ENCODE data around the gene EPS8.
A peak's percentile ranks its signal among the peaks of the same experiment; 100 is the strongest.

EPS8 gene

GRCh38 chr12:15589328-15590032 is 199.7 kb downstream of the EPS8 start:
- DNase-seq, result no peak
- H3K27me3 ChIP-seq (replicated peaks; ENCODE audit: insufficient read depth, low read length), result no peaks in the 10 kb centered on the region
- 0 out of 2 replicates have a peak, but pooled peaks cover 3% of the 10 kb centered on the region for H3K4me1 ChIP-seq (ENCODE audit: low read length)
- H3K4me3 ChIP-seq (ENCODE audit: low read length), result no peak overlapping the region
- no peaks in the 10 kb centered on the region for H3K9me2 ChIP-seq (replicated peaks; ENCODE audit: insufficient read depth, low read length)
- peak overlapping the region; percentile 60 for H2AFZ ChIP-seq (ENCODE audit: low read length)
- TF ChIP-seq EZH2 (optimal IDR thresholded peaks at IDR 0.05; ENCODE audit: low read depth, low read length) (no peak), EZH2phosphoT487 (IDR thresholded peaks at IDR 0.05; ENCODE audit: low read length) (no peak), CTCF (IDR thresholded peaks at IDR 0.05; ENCODE audit: low read length) (no peak)
- no peak overlapping the region for H3K4me2 ChIP-seq (ENCODE audit: low read depth, low read length)
- no peaks in the 10 kb centered on the region for H3K36me3 ChIP-seq (replicated peaks; ENCODE audit: insufficient read depth, low read length)
- no peaks in the 10 kb centered on the region for H4K20me1 ChIP-seq (ENCODE audit: insufficient read depth, low read length)
- H3K27ac ChIP-seq (ENCODE audit: low read length), result no peak overlapping the region
- H3K9ac ChIP-seq (ENCODE audit: low read length), result no peak overlapping the region
- no peaks in the 10 kb centered on the region for H3F3A ChIP-seq (ENCODE audit: insufficient read depth, low read length)
- no peaks in the 10 kb centered on the region for H3K9me3 ChIP-seq (replicated peaks; ENCODE audit: insufficient read depth, low read length)
- H3K79me2 ChIP-seq (ENCODE audit: low read length), result no peaks in the 10 kb centered on the region

GRCh38 chr12:15584366-15585041 is 204.7 kb downstream of the EPS8 start:
- Histone ChIP-seq H3K9me2 (replicated peaks; ENCODE audit: insufficient read depth, low read length) (no peaks in the 10 kb centered on the region), H3F3A (ENCODE audit: insufficient read depth, low read length) (no peaks in the 10 kb centered on the region), H3K27ac (ENCODE audit: low read length) (no peak overlapping the region), H3K36me3 (replicated peaks; ENCODE audit: insufficient read depth, low read length) (no peaks in the 10 kb centered on the region), H3K4me3 (ENCODE audit: low read length) (no peak overlapping the region), H3K9me3 (replicated peaks; ENCODE audit: insufficient read depth, low read length) (no peaks in the 10 kb centered on the region), H4K20me1 (ENCODE audit: insufficient read depth, low read length) (no peaks in the 10 kb centered on the region), H3K4me1 (ENCODE audit: low read length) (no peaks in the 10 kb centered on the region), H3K27me3 (replicated peaks; ENCODE audit: insufficient read depth, low read length) (no peaks in the 10 kb centered on the region), H3K4me2 (ENCODE audit: low read depth, low read length) (no peak overlapping the region), H2AFZ (ENCODE audit: low read length) (no peak overlapping the region), H3K79me2 (ENCODE audit: low read length) (no peaks in the 10 kb centered on the region), H3K9ac (ENCODE audit: low read length) (no peak overlapping the region)
- peak; percentile 63 for DNase-seq
- TF ChIP-seq CTCF (IDR thresholded peaks at IDR 0.05; ENCODE audit: low read length) (peak; percentile 74), EZH2 (optimal IDR thresholded peaks at IDR 0.05; ENCODE audit: low read depth, low read length) (no peak), EZH2phosphoT487 (IDR thresholded peaks at IDR 0.05; ENCODE audit: low read length) (no peak)

- TF ChIP-seq EZH2 (optimal IDR thresholded peaks at IDR 0.05; ENCODE audit: low read depth, low read length) (no peak), CTCF (IDR thresholded peaks at IDR 0.05; ENCODE audit: low read length) (no peak), EZH2phosphoT487 (IDR thresholded peaks at IDR 0.05; ENCODE audit: low read length) (no peak)
- Histone ChIP-seq H3F3A (ENCODE audit: insufficient read depth, low read length) (no peaks in the 10 kb centered on the region), H2AFZ (ENCODE audit: low read length) (no peak overlapping the region), H3K36me3 (replicated peaks; ENCODE audit: insufficient read depth, low read length) (no peaks in the 10 kb centered on the region), H3K9ac (ENCODE audit: low read length) (no peak overlapping the region), H3K79me2 (ENCODE audit: low read length) (no peaks in the 10 kb centered on the region), H4K20me1 (ENCODE audit: insufficient read depth, low read length) (no peaks in the 10 kb centered on the region), H3K4me3 (ENCODE audit: low read length) (no peak overlapping the region), H3K4me2 (ENCODE audit: low read depth, low read length) (no peak overlapping the region), H3K27ac (ENCODE audit: low read length) (no peak overlapping the region), H3K9me3 (replicated peaks; ENCODE audit: insufficient read depth, low read length) (no peaks in the 10 kb centered on the region), H3K9me2 (replicated peaks; ENCODE audit: insufficient read depth, low read length) (no peaks in the 10 kb centered on the region), H3K4me1 (ENCODE audit: low read length) (no peaks in the 10 kb centered on the region), H3K27me3 (replicated peaks; ENCODE audit: insufficient read depth, low read length) (no peaks in the 10 kb centered on the region)
- DNase-seq, result no peak
Observed at GRCh38 chr12:15583804-15584203, 205.4 kb downstream of the EPS8 start.

All from MM.1S (cell line).